ENCODE results near the gene TP63. TPM values are rescaled to one million over a fixed set of nuclear protein-coding genes. Genes with fewer than 3 reads are reported as not detected.

The TP63 gene
- total and polyA plus RNA-seq, 11 donors: 0.11 to 1.4 (median 0.37) TPM

GRCh38 chr3:189727898-189728297, 96.7 kb downstream of the TP63 start:
- no peak overlapping the region for H3K4me3 ChIP-seq
- no peaks in the 10 kb centered on the region for H3K9me3 ChIP-seq
- ATAC-seq (no peak), DNase-seq (no peak)
- no peaks in the 10 kb centered on the region for H3K36me3 ChIP-seq
- TF ChIP-seq POLR2A (IDR thresholded peaks at IDR 0.05) (no peak), CTCF (IDR thresholded peaks at IDR 0.05) (no peak)
- WGBS, 4 donors: 46 to 68% (median 54%) methylated on average over 4 of the region's 4 CpGs
- no peak overlapping the region for H3K27ac ChIP-seq
- peaks cover 0 to 2% (median 0%) of the 10 kb centered on the region in 12 donors for H3K4me1 ChIP-seq
- H3K27me3 ChIP-seq: no peaks in the 10 kb centered on the region
- intact Hi-C loops (cut with DNase I): no loop called here

DNA sequence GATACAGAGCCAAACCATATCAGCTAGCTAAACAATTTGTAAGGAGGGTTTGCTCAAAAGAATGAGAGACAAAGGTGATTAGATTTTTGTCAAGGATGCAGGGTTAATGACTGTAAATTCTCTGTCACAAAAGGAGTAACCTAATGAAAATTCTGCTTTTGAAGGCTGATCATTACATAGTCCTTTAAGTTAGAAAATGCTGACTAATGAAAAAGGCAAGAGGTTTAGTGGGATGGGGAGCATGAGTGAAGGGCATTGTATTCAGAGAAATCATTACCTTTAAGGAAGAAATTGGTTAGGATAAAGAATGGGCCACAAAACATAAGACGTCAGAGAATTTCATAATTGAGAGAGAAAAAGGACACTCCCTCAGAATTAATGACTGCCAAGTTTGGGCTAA, 97.7 kb downstream of the TP63 start:
- TF ChIP-seq CTCF (IDR thresholded peaks at IDR 0.05) (no peak), POLR2A (IDR thresholded peaks at IDR 0.05) (no peak)
- intact Hi-C loops (cut with DNase I): no loop called here
- Histone ChIP-seq H3K4me3 (no peak overlapping the region), H3K9me3 (no peaks in the 10 kb centered on the region), H3K27me3 (no peaks in the 10 kb centered on the region), H3K36me3 (no peaks in the 10 kb centered on the region), H3K27ac (no peak overlapping the region), H3K4me1 (peaks cover 0 to 2% (median 0%) of the 10 kb centered on the region in 12 donors)
- DNase-seq: no peak
- ATAC-seq: no peak
- WGBS, 4 donors: 73 to 89% (median 81%) methylated on average over 1 of the region's 1 CpG

DNA sequence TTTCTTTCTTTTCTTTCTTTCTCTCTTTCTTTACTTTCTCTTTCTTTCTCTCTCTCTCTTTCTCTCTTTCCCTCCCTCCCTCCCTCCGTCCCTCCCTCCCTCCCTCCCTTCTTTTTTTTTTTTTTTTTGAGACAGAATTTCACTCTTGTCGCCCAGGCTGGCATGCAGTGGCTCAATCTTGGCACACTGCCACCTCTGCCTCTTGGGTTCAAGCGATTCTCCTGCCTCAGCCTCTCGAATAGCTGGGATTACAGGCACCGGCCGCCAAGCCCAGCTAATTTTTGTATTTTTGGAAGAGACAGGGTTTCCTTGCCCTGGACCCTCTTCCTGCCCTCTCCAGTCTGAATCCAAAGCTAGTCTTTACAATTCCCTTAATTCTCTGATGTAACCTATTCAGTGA, 102.9 kb downstream of the TP63 start:
- no peaks in the 10 kb centered on the region for H3K27me3 ChIP-seq
- H3K4me3 ChIP-seq: no peak overlapping the region
- H3K36me3 ChIP-seq: no peaks in the 10 kb centered on the region
- H3K9me3 ChIP-seq: no peaks in the 10 kb centered on the region
- DNase-seq (no peak), ATAC-seq (no peak)
- H3K27ac ChIP-seq: no peak overlapping the region
- no peaks in the 10 kb centered on the region for H3K4me1 ChIP-seq
- TF ChIP-seq POLR2A (IDR thresholded peaks at IDR 0.05): no peak
- no peak for TF ChIP-seq CTCF (IDR thresholded peaks at IDR 0.05)
- 68 to 91% (median 76%) methylated on average over 6 of the region's 6 CpGs for WGBS, 4 donors
- intact Hi-C loops (cut with DNase I): no loop called here

- Histone ChIP-seq H3K4me3 (no peak overlapping the region), H3K36me3 (no peaks in the 10 kb centered on the region), H3K4me1 (no peaks in the 10 kb centered on the region), H3K9me3 (no peaks in the 10 kb centered on the region), H3K27ac (no peak overlapping the region), H3K27me3 (no peaks in the 10 kb centered on the region)
- intact Hi-C loops (cut with DNase I): no loop called here
- no peak for ATAC-seq
- TF ChIP-seq CTCF (IDR thresholded peaks at IDR 0.05) (no peak), POLR2A (IDR thresholded peaks at IDR 0.05) (no peak)
- no peak for DNase-seq
Observed at GRCh38 chr3:189735913-189736312, 104.7 kb downstream of the TP63 start.
